ENCODE data around the gene FXR2. TPM values are rescaled to one million over a fixed set of nuclear protein-coding genes. Genes with fewer than 3 reads are reported as not detected.

FXR2 gene
- total and polyA plus RNA-seq, 9 of the 15 experiments (the other 6 are each of a cell fraction or from before 2014, with no cell fraction given): 2.0 to 49.3 (median 24.5) TPM

DNA sequence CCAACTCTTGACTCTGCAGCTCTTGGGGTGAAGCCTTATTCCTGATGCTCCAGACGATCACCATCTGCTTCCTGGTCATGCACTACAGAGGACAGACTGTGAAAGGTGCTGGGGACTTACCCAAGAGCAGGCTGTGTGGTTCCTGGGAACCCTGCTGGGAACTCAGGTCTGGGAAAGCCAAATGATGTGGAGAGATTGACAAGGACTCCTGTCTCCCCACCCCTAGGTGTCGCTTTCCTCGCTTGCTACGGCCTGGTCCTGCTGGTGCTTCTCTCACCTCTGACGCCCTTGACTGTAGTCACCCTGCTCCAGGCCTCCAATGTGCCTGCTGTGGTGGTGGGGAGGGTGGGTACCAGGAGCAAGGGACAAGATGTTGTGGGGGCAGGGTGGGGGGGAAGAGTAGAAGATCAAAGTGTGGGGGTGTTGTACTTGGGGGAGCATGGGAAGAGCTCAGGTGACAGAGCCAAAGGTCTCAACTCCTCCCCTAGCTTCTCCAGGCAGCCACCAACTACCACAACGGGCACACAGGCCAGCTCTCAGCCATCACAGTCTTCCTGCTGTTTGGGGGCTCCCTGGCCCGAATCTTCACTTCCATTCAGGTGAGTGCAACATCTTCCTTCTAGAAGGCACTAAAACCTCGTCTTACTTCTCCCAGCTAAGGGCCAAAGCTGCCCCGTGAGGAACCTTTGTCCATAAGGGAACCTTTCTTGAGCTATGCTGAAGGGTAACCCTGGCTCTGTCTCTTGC is 27.9 kb downstream of the FXR2 start (continued):
- no peak for TF ChIP-seq SAP30 (IDR thresholded peaks at IDR 0.05; ENCODE audit: borderline replicate concordance, insufficient read depth, low read depth, low read length, poor library complexity, severe bottlenecking)
- TF ChIP-seq POLR2AphosphoS5 (IDR thresholded peaks at IDR 0.05; ENCODE audit: control insufficient read depth, insufficient read depth, low read depth, low read length): 0 out of 2 replicates have a peak, but pooled peaks have one; percentile 6
- no peak for TF ChIP-seq ZBTB34 (CRISPR knock-in tag; IDR thresholded peaks at IDR 0.05)
- peak; percentile 8 to 52; a peak in 2 of 4 replicates for TF ChIP-seq RAD21 (CRISPR knock-in tag; conservative IDR thresholded peaks at IDR 0.05 in 1 of 2, IDR thresholded peaks at IDR 0.05 in 1 of 2)
- no peak for TF ChIP-seq ZBTB12 (CRISPR knock-in tag; IDR thresholded peaks at IDR 0.05)
- TF ChIP-seq RFX7 (CRISPR knock-in tag; IDR thresholded peaks at IDR 0.05): no peak
- no peak for TF ChIP-seq POU5F1 (IDR thresholded peaks at IDR 0.05; ENCODE audit: borderline replicate concordance, low read depth, low read length, partially characterized antibody)
- no peak for TF ChIP-seq BDP1 (IDR thresholded peaks at IDR 0.05; ENCODE audit: insufficient read depth, insufficient read length)
- no peak for TF ChIP-seq ZNF707 (CRISPR knock-in tag; conservative IDR thresholded peaks at IDR 0.05)
- peak; percentile 39; the same call in 1 of the 2 replicates for TF ChIP-seq CTBP1 (IDR thresholded peaks at IDR 0.05; ENCODE audit: borderline replicate concordance)
- TF ChIP-seq CHD4 (IDR thresholded peaks at IDR 0.05; ENCODE audit: insufficient read depth, insufficient replicate concordance, low read depth, low read length, poor library complexity, severe bottlenecking): no peak
- no peak for TF ChIP-seq STAG1 (CRISPR knock-in tag; IDR thresholded peaks at IDR 0.05; ENCODE audit: borderline replicate concordance)
- no peak for TF ChIP-seq PBX2 (CRISPR knock-in tag; IDR thresholded peaks at IDR 0.05; ENCODE audit: low read depth)
- 0 out of 2 replicates have a peak, but pooled peaks have one; percentile 28 for TF ChIP-seq PBX2 (tag; conservative IDR thresholded peaks at IDR 0.05; ENCODE audit: low read depth)
- peak; percentile 87 for TF ChIP-seq PKNOX1 (IDR thresholded peaks at IDR 0.05)
- TF ChIP-seq ZNF24 (IDR thresholded peaks at IDR 0.05): no peak
- TF ChIP-seq CEBPB (tag; IDR thresholded peaks at IDR 0.05): no peak
- TF ChIP-seq YY1 (IDR thresholded peaks at IDR 0.05; ENCODE audit: borderline replicate concordance in 1 of 3, control insufficient read depth in 1 of 3, extremely low read depth in 1 of 3, insufficient read depth in 3 of 3, insufficient read length in 1 of 3, insufficient replicate concordance in 2 of 3, low read depth in 1 of 3, low read length in 2 of 3): peak in 1 of 3 experiments; percentile 10
- 0 out of 2 replicates have a peak, but pooled peaks have one; percentile 33 for TF ChIP-seq ZNF583 (CRISPR knock-in tag; IDR thresholded peaks at IDR 0.05)

Measured in K562 (cell line).